Measurements from ENCODE around the gene DIDO1.

- TF ChIP-seq POLR2A (IDR thresholded peaks at IDR 0.05) (no peak), CTCF (IDR thresholded peaks at IDR 0.05) (no peak)
These were observed 74.1 kb downstream of the DIDO1 start for GRCh38 chr20:62852196-62852595.
